Ascending aorta (tissue), 2 donors: ENCODE data around the gene BICRAL. TPM values are rescaled to one million over a fixed set of nuclear protein-coding genes. Genes with fewer than 3 reads are reported as not detected.
"Not testable (repeated sequence)": the region's sequence is repeated elsewhere in the genome, so short reads cannot be mapped to it uniquely, and the experiment has no call there.

Experiments used
- DNase-seq, 2 donors: peaks; one replicate each; pipeline ENCODE4 v3.0.0-alpha.2; 2019; ENCODE audit warnings: low spot score in 2 of 2
- H3K27ac ChIP-seq, 2 donors: fragments of 200-600 bp; sonication (generic); one replicate each; pipeline ENCODE4 v1.5.1; 2016 to 2017; ENCODE audit warnings: mild to moderate bottlenecking in 1 of 2
- H3K27me3 ChIP-seq: fragments of 200-600 bp; sonication (generic); one replicate; pipeline ENCODE4 v1.5.1; 2017
- H3K36me3 ChIP-seq, 2 donors: fragments of 200-600 bp; sonication (generic); one replicate each; pipeline ENCODE4 v1.5.1; 2016
- H3K4me1 ChIP-seq, 2 donors: fragments of 200-600 bp; sonication (generic); one replicate each; pipeline ENCODE4 v1.5.1; 2016 to 2017; ENCODE audit warnings: mild to moderate bottlenecking in 1 of 2
- H3K4me3 ChIP-seq, 2 donors: fragments of 200-600 bp; sonication (generic); one replicate each; pipeline ENCODE4 v1.5.1; 2016 to 2017; ENCODE audit warnings: mild to moderate bottlenecking in 1 of 2
- H3K9me3 ChIP-seq, 2 donors: fragments of 200-600 bp; sonication (generic); one replicate each; pipeline ENCODE4 v1.5.1; 2016
- CTCF ChIP-seq, 3 experiments: fragments of 200-600 bp in 2 of 3; fragments of 450-650 bp in 1 of 3; sonication (generic) in 2 of 3; IDR thresholded peaks; one replicate each; pipeline ENCODE4 v1.5.1; 2016 to 2019; ENCODE audit warnings: antibody characterized with exemption in 3 of 3, mild to moderate bottlenecking in 1 of 3, moderate library complexity in 1 of 3
- intact Hi-C: fragments of 100-400 bp; cut with DNase I; formaldehyde crosslinking; loops from one replicate; pipeline ENCODE4 v1.15.1; 2023
- total RNA-seq: library from RNA; depleted of rRNA; stranded (reverse); fragments of >200 nt; gene quantifications from one replicate; pipeline ENCODE4 v1.1.0, GENCODE V29; 2016

BICRAL gene
- total RNA-seq, 1 donor from 2014 or later, result 9.7 TPM

GRCh38 chr6:42870145-42870936, 88.5 kb downstream of the BICRAL start:
- no peak overlapping the region for H3K4me3 ChIP-seq
- no peaks in the 10 kb centered on the region for H3K9me3 ChIP-seq
- H3K27ac ChIP-seq, result no peak overlapping the region
- no peak for TF ChIP-seq CTCF (IDR thresholded peaks at IDR 0.05)
- no peak for DNase-seq
- peaks cover 0 to under 1% of the 10 kb centered on the region in 2 donors for H3K4me1 ChIP-seq
- intact Hi-C loops, result no loop called here
- H3K27me3 ChIP-seq, result no peaks in the 10 kb centered on the region
- peaks cover 6 to 30% of the 10 kb centered on the region in 2 donors for H3K36me3 ChIP-seq

GRCh38 chr6:42871711-42872110, 89.9 kb downstream of the BICRAL start:
- Histone ChIP-seq H3K4me1 (peaks cover 0 to under 1% of the 10 kb centered on the region in 2 donors), H3K9me3 (no peaks in the 10 kb centered on the region), H3K4me3 (no peak overlapping the region), H3K27ac (no peak overlapping the region), H3K36me3 (peaks cover 4 to 19% of the 10 kb centered on the region in 2 donors), H3K27me3 (no peaks in the 10 kb centered on the region)
- TF ChIP-seq CTCF (IDR thresholded peaks at IDR 0.05), result no peak
- DNase-seq, result no peak
- intact Hi-C loops, result no loop called here

DNA sequence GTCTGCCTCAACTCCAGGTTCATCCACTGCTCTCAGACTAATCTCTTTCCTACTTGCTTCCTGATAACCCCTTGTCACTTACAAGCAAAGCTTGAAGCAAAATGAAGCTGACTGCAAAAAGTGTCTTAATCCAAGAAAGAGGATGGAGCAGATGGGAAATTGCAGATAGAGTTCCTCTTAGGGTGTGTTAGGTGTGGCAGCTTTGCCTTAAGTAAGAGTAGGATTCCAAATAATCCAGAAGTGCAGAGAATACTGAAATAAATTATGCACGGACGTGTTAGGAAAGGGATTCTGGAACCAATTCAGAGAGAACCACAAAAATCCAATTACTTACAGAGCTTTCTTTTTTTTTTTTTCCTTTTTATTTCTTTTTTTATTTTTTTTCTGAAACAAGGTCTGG, 91.5 kb downstream of the BICRAL start:
- DNase-seq, result no peak
- no peaks in the 10 kb centered on the region for H3K9me3 ChIP-seq
- H3K36me3 ChIP-seq, result peaks cover 0 to 10% of the 10 kb centered on the region in 2 donors
- H3K27me3 ChIP-seq, result no peaks in the 10 kb centered on the region
- TF ChIP-seq CTCF (IDR thresholded peaks at IDR 0.05), result no peak
- H3K4me1 ChIP-seq, result peaks cover 5 to 6% of the 10 kb centered on the region in 2 donors
- intact Hi-C loops, result no loop called here
- H3K27ac ChIP-seq, result no peak overlapping the region
- no peak overlapping the region for H3K4me3 ChIP-seq

GRCh38 chr6:42877695-42878094, 95.8 kb downstream of the BICRAL start:
- H3K4me1 ChIP-seq, result peaks cover 5 to 18% of the 10 kb centered on the region in 2 donors
- no peak for DNase-seq
- H3K27ac ChIP-seq, result peak overlapping the region; percentile 54 to 56
- H3K27me3 ChIP-seq, result no peaks in the 10 kb centered on the region
- intact Hi-C loops, result loop anchor here (1.0 to 5.0 kb wide), 4 partner anchors 95 to 216 kb away; partner anchors contain the start of genes BICRAL and TBCC
- no peak for TF ChIP-seq CTCF (IDR thresholded peaks at IDR 0.05)
- no peak overlapping the region for H3K4me3 ChIP-seq
- H3K36me3 ChIP-seq, result peaks cover 9 to 11% of the 10 kb centered on the region in 2 donors
- no peaks in the 10 kb centered on the region for H3K9me3 ChIP-seq

GRCh38 chr6:42879372-42880239, 97.8 kb downstream of the BICRAL start, which contains the start of gene RPL7L1:
Gene RPL7L1, plus strand, starts transcription at chr6:42879616. Its CDS starts 295 bp downstream, at chr6:42879911.
- TF ChIP-seq CTCF (IDR thresholded peaks at IDR 0.05), result no peak
- H3K4me3 ChIP-seq, result peak within 1 kb of the TSS; percentile 65 to 66
- DNase-seq, result peak; percentile 42 to 89
- no peaks in the 10 kb centered on the region for H3K27me3 ChIP-seq
- H3K4me1 ChIP-seq, result peaks cover 5 to 18% of the 10 kb centered on the region in 2 donors
- intact Hi-C loops, result loop anchor here (2.0 to 5.0 kb wide), 2 partner anchors 97 to 153 kb away; partner anchors contain the start of gene BICRAL
- peaks cover 28 to 29% of the 10 kb centered on the region in 2 donors for H3K36me3 ChIP-seq
- no peaks in the 10 kb centered on the region for H3K9me3 ChIP-seq
- peak within 1 kb of the TSS; percentile 85 to 95 for H3K27ac ChIP-seq

- H3K4me3 ChIP-seq, result peak overlapping the region; percentile 65 to 66
- intact Hi-C loops, H3K9me3 ChIP-seq, H3K27me3 ChIP-seq, DNase-seq: not testable (repeated sequence)
- H3K27ac ChIP-seq, result peak overlapping the region; percentile 85 to 95
- H3K36me3 ChIP-seq, result peaks cover 35 to 36% of the 10 kb centered on the region in 2 donors
- H3K4me1 ChIP-seq, result peaks cover 5 to 18% of the 10 kb centered on the region in 2 donors
These were observed 98.5 kb downstream of the BICRAL start for GRCh38 chr6:42880240-42880817.

DNA sequence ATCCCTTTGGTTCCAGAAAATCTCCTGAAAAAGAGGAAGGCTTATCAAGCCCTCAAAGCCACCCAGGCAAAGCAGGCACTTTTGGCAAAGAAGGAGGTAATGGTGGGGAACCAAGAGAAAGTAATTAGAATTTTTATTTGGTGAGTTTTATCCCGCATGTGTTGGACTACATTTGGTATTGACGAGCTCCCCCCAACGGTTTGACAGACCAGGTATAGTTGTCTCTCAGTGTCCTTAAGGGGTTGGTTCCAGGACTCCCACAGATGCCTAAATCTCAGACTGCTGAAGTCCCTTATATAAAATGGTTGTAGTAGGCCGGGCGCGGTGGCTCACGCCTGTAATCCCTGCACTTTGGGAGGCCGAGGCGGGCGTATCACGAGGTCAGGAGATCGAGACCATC, 99.0 kb downstream of the BICRAL start:
- Histone ChIP-seq H3K4me3 (peak overlapping the region; percentile 65 to 66), H3K27ac (peak overlapping the region; percentile 85 to 95), H3K36me3 (peaks cover 41 to 42% of the 10 kb centered on the region in 2 donors), H3K4me1 (peaks cover 5 to 18% of the 10 kb centered on the region in 2 donors)
- H3K9me3 ChIP-seq, intact Hi-C loops, DNase-seq, H3K27me3 ChIP-seq: not testable (repeated sequence)
